GM12878 (cell line): ENCODE results near the gene ACKR2. TPM values are rescaled to one million over a fixed set of nuclear protein-coding genes. Genes with fewer than 3 reads are reported as not detected.

ENCODE experiments used
- ATAC-seq: fragments of 200-7000 bp; cut with Tn5 transposase; 3 replicates; pipeline ENCODE4 v1.9.1; 2020; ENCODE audit warnings: mild to moderate bottlenecking, moderate library complexity
- BruUV-seq: library from RNA; stranded (reverse); fragments of 400-500 nt; replicated peaks from 2 replicates; lab custom pipeline; 2021; lab: Mats Ljungman, UMichigan
- CTCF ChIA-PET: fragments of 300-600 bp; sonication (Branson Sonifier 250); formaldehyde crosslinking; extraction: SDS; loops from one replicate; lab custom pipeline; 2021; ENCODE audit warnings: inconsistent platforms; lab: Yijun Ruan, JAX
- POLR2A ChIA-PET: fragments of 350-600 bp; formaldehyde crosslinking; extraction: SDS; loops from one replicate; lab custom pipeline; 2021; ENCODE audit warnings: inconsistent platforms; lab: Charles Lee
- RAD21 ChIA-PET: fragments of 300-600 bp; sonication (Branson Sonifier 250); formaldehyde crosslinking; loops from one replicate; lab custom pipeline; 2023; ENCODE audit warnings: antibody characterized with exemption; ENCODE audit not compliant: unreplicated experiment; lab: Charles Lee
- SMC1A ChIA-PET: fragments of 300-600 bp; sonication (Branson Sonifier 250); formaldehyde crosslinking; loops from one replicate; lab custom pipeline; 2023; ENCODE audit not compliant: unreplicated experiment, uncharacterized antibody; lab: Charles Lee
- DNase-seq: peaks from one replicate; pipeline ENCODE4 v3.0.0-alpha.2; 2011; ENCODE audit warnings: low read depth, low spot score
- FAIRE-seq: peaks from 3 replicates; lab custom pipeline; 2011; peaks lifted over from hg19 to GRCh38; lab: Jason Lieb, UNC
- H2AFZ ChIP-seq: 2 replicates; pipeline ENCODE4 v1.6.0; 2011; ENCODE audit warnings: low read depth, low read length, control low read depth; ENCODE audit not compliant: control insufficient read depth
- H3K27ac ChIP-seq: 2 replicates; pipeline ENCODE4 v1.5.1; 2011; ENCODE audit warnings: control low read depth; ENCODE audit not compliant: control insufficient read depth, insufficient read depth
- H3K27me3 ChIP-seq, 2 experiments: replicated peaks in 1 of 2; 2 replicates each; pipeline versions ENCODE4 v1.6.0 to v1.6.1; 2011; ENCODE audit warnings: low read length in 1 of 2; ENCODE audit not compliant: control insufficient read depth in 2 of 2, insufficient read depth in 2 of 2
- H3K36me3 ChIP-seq, 2 experiments: 2 replicates each; pipeline ENCODE4 v1.5.1; 2011; ENCODE audit warnings: low read length in 1 of 2; ENCODE audit not compliant: control insufficient read depth in 2 of 2, insufficient read depth in 2 of 2
- H3K4me1 ChIP-seq: 2 replicates; pipeline ENCODE4 v1.6.1; 2011; ENCODE audit warnings: mild to moderate bottlenecking, low read length, moderate library complexity, mixed read lengths; ENCODE audit not compliant: control insufficient read depth, insufficient read depth
- H3K4me2 ChIP-seq: 2 replicates; pipeline ENCODE4 v1.6.0; 2011; ENCODE audit warnings: control low read depth; ENCODE audit not compliant: control insufficient read depth, insufficient read depth
- H3K4me3 ChIP-seq: fragments of 200-600 bp; sonication (generic); 2 replicates; pipeline ENCODE4 v1.5.1; 2016
- H3K79me2 ChIP-seq: 2 replicates; pipeline ENCODE4 v1.6.0; 2011; ENCODE audit warnings: low read length; ENCODE audit not compliant: control insufficient read depth, insufficient read depth
- H3K9ac ChIP-seq: 2 replicates; pipeline ENCODE4 v1.8.0; 2011; ENCODE audit warnings: low read length, control low read depth, mixed read lengths; ENCODE audit not compliant: control insufficient read depth, insufficient read depth
- H3K9me3 ChIP-seq: replicated peaks from 3 replicates; pipeline ENCODE4 v1.5.1; 2011; ENCODE audit warnings: mild to moderate bottlenecking, low read length; ENCODE audit not compliant: control insufficient read depth, insufficient read depth
- H4K20me1 ChIP-seq: 2 replicates; pipeline ENCODE4 v1.6.0; 2011; ENCODE audit not compliant: control insufficient read depth, insufficient read depth
- BCL11A ChIP-seq: IDR thresholded peaks from 2 replicates; pipeline ENCODE4 v1.6.1; 2011; ENCODE audit warnings: low read depth, low read length
- BHLHE40 ChIP-seq, 2 experiments: fragments of 450-650 bp in 1 of 2; IDR thresholded peaks; 2 replicates each; pipeline ENCODE4 v1.6.1; 2011 to 2017; ENCODE audit warnings: low read depth in 2 of 2, borderline replicate concordance in 1 of 2, improper control_type of control experiment in 1 of 2, low read length in 1 of 2, mild to moderate bottlenecking in 1 of 2
- CBX3 ChIP-seq: fragments of 200-600 bp; sonication (generic); IDR thresholded peaks from 2 replicates; pipeline ENCODE4 v1.6.1; 2016; ENCODE audit warnings: low read depth, borderline replicate concordance
- CHD4 ChIP-seq: fragments of 200-600 bp; sonication (generic); IDR thresholded peaks from 2 replicates; pipeline ENCODE4 v1.6.1; 2016; ENCODE audit warnings: mild to moderate bottlenecking
- EZH2 ChIP-seq: IDR thresholded peaks from 2 replicates; pipeline ENCODE4 v1.6.1; 2012; ENCODE audit warnings: low read depth, mild to moderate bottlenecking, control low read depth, inconsistent platforms, low read length, borderline replicate concordance; ENCODE audit not compliant: control insufficient read depth
- NFYB ChIP-seq: IDR thresholded peaks from 2 replicates; pipeline ENCODE4 v1.6.1; 2011; ENCODE audit warnings: low read depth, mild to moderate bottlenecking, low read length, improper control_type of control experiment, moderate library complexity; ENCODE audit not compliant: insufficient read depth
- POLR2AphosphoS5 ChIP-seq: IDR thresholded peaks from 2 replicates; pipeline ENCODE4 v1.6.1; 2011; ENCODE audit warnings: mild to moderate bottlenecking, low read length, inconsistent platforms
- POU2F2 ChIP-seq: IDR thresholded peaks from 3 replicates; pipeline ENCODE4 v1.6.1; 2011; ENCODE audit warnings: low read depth, mild to moderate bottlenecking, low read length, borderline replicate concordance
- RELB ChIP-seq: fragments of 450-650 bp; IDR thresholded peaks from 2 replicates; pipeline ENCODE4 v1.6.1; 2017; ENCODE audit warnings: low read depth, mild to moderate bottlenecking, moderate library complexity
- SREBF2 ChIP-seq: IDR thresholded peaks from 2 replicates; pipeline ENCODE4 v1.6.1; 2012; ENCODE audit warnings: mild to moderate bottlenecking, low read length
- SUPT20H ChIP-seq: IDR thresholded peaks from 2 replicates; pipeline ENCODE4 v1.6.1; 2011; ENCODE audit warnings: low read depth, mild to moderate bottlenecking, low read length, moderate library complexity, borderline replicate concordance; ENCODE audit not compliant: control insufficient read depth
- WGBS: methylation state at CpG from one replicate; pipeline ENCODE4 v1.1.6; 2016; ENCODE audit warnings: low lambda C conversion rate; ENCODE audit not compliant: insufficient replicate concordance, insufficient coverage; ENCODE audit errors: missing lambda C conversion rate; 5-methylcytosine and 5-hydroxymethylcytosine counted together
- in situ Hi-C: fragments of 300-500 bp; cut with MboI; formaldehyde crosslinking; loops from 9 replicates; pipeline ENCODE4 v1.14.3; 2018; ENCODE audit warnings: mixed read lengths
- intact Hi-C: fragments of 100-400 bp; cut with micrococcal nuclease; formaldehyde crosslinking; loops from one replicate; pipeline ENCODE4 v1.14.2; 2022; ENCODE audit not compliant: unreplicated experiment
- polyA plus RNA-seq, 11 experiments: library from polyadenylated mRNA; depleted of rRNA in 4 of 11; unstranded in 6 of 11; stranded (reverse) in 5 of 11; fragments of >200 nt; fragmentation: Nextera tagmentation in 4 of 11; fragmentation: Illumina TruSeq in 1 of 11; extraction: Ambion mirVana in 4 of 11; extraction: Trizol in 1 of 11; gene quantifications; 1 replicate in 1 of 11; 2 replicates in 10 of 11; pipeline versions ENCODE4 v1.2.1 to v1.2.3, GENCODE V29; 2011 to 2016; ENCODE audit warnings: inconsistent platforms in 2 of 11, missing spikeins in 2 of 11, low read depth in 1 of 11
- total RNA-seq, 4 experiments: library from RNA; depleted of rRNA in 3 of 4; stranded (reverse); fragments of >200 nt in 3 of 4; fragmentation: Illumina TruSeq in 1 of 4; extraction: Trizol in 1 of 4; gene quantifications; 2 replicates each; pipeline versions ENCODE4 v1.2.1 to v1.2.3, GENCODE V29; 2013 to 2021

The ACKR2 gene
- total and polyA plus RNA-seq, 10 of the 15 experiments (the other 5 are each of a cell fraction or from before 2014, with no cell fraction given), result 0.05 to 0.91 (median 0.23) TPM; not detected in 2

- ATAC-seq (no peak), FAIRE-seq (no peak), DNase-seq (no peak)
- H3K9me3 ChIP-seq, result no peaks in the 10 kb centered on the region
- in situ Hi-C loops, result no loop called here
- WGBS, result 48% methylated on average over 5 of the region's 5 CpGs
- ChIA-PET POLR2A (interaction anchor here (0.6 kb wide), 1 partner anchor 215 kb away, joined by 7 read pairs; no protein-coding TSS in a partner anchor), SMC1A (no interaction called here), RAD21 (no interaction called here), CTCF (interaction anchor here (0.6 to 4.2 kb wide), 2 partner anchors 17 to 19 kb away, joined by 3 to 14 read pairs; no protein-coding TSS in a partner anchor)
- BruUV-seq, result no TSS peak
- no peaks in the 10 kb centered on the region for H3K4me1 ChIP-seq
- H4K20me1 ChIP-seq, result no peaks in the 10 kb centered on the region
- H3K4me3 ChIP-seq, result no peak overlapping the region
- no peak overlapping the region for H2AFZ ChIP-seq
- H3K36me3 ChIP-seq, result no peaks in the 10 kb centered on the region
- H3K79me2 ChIP-seq, result no peaks in the 10 kb centered on the region
- TF ChIP-seq BCL11A, result no peak
- TF ChIP-seq POU2F2, result no peak
- TF ChIP-seq RELB, result no peak
- no peak for TF ChIP-seq CHD4
- TF ChIP-seq CBX3, result no peak
- no peak for TF ChIP-seq EZH2
- no peak for TF ChIP-seq SUPT20H
- TF ChIP-seq BHLHE40 (IDR thresholded peaks at IDR 0.05; ENCODE audit: borderline replicate concordance in 1 of 2, low read depth in 2 of 2, low read length in 1 of 2), result no peak
- no peak for TF ChIP-seq SREBF2
- TF ChIP-seq POLR2AphosphoS5, result no peak
- no peak for TF ChIP-seq NFYB
- TF ChIP-seq, all 136 proteins: peak for 0
- H3K27me3 ChIP-seq, result 0 out of 4 replicates have a peak, but pooled peaks cover 0 to 2% of the 10 kb centered on the region in 2 experiments
- intact Hi-C loops, result no loop called here
- H3K4me2 ChIP-seq, result no peak overlapping the region
- no peak overlapping the region for H3K27ac ChIP-seq
- no peak overlapping the region for H3K9ac ChIP-seq
These were observed 5.0 kb downstream of the ACKR2 start for GRCh38 chr3:42814246-42814645.
